Gastroesophageal sphincter (tissue), 4 donors: ENCODE data around the gene SLC15A3. TPM values are rescaled to one million over a fixed set of nuclear protein-coding genes. Genes with fewer than 3 reads are reported as not detected.

Experiments used
- ATAC-seq: fragments of 150-250 bp; one replicate; pipeline ENCODE4 v1.9.1; 2016; ENCODE audit warnings: mild to moderate bottlenecking, moderate library complexity
- H3K27ac ChIP-seq, 4 donors: fragments of 200-600 bp; sonication (generic) in 3 of 4; 1 replicate in 3 of 4; 2 replicates in 1 of 4; pipeline ENCODE4 v1.5.1; 2016 to 2019
- H3K27me3 ChIP-seq: fragments of 200-600 bp; sonication (generic); one replicate; pipeline ENCODE4 v1.5.1; 2019
- H3K36me3 ChIP-seq, 2 donors: fragments of 200-600 bp; sonication (generic); one replicate each; pipeline ENCODE4 v1.5.1; 2019; ENCODE audit warnings: control low read depth in 1 of 2
- H3K4me1 ChIP-seq, 3 donors: fragments of 200-600 bp; sonication (generic); 1 replicate in 2 of 3; 2 replicates in 1 of 3; pipeline ENCODE4 v1.5.1; 2016 to 2019; ENCODE audit warnings: control low read depth in 2 of 3
- H3K4me3 ChIP-seq, 2 donors: fragments of 200-600 bp; sonication (generic); one replicate each; pipeline ENCODE4 v1.5.1; 2019; ENCODE audit warnings: mild to moderate bottlenecking in 1 of 2, moderate library complexity in 1 of 2
- H3K9me3 ChIP-seq, 3 donors: fragments of 200-600 bp; sonication (generic); one replicate each; pipeline ENCODE4 v1.5.1; 2017 to 2019; ENCODE audit warnings: control low read depth in 2 of 3
- CTCF ChIP-seq, 4 experiments: fragments of 200-600 bp in 2 of 4; fragments of 450-650 bp in 2 of 4; sonication (generic) in 1 of 4; IDR thresholded peaks; one replicate each; pipeline ENCODE4 v1.5.1; 2017 to 2019; ENCODE audit warnings: antibody characterized with exemption in 4 of 4, mild to moderate bottlenecking in 2 of 4, moderate library complexity in 2 of 4
- EP300 ChIP-seq: sonication (generic); formaldehyde crosslinking; IDR thresholded peaks from one replicate; pipeline ENCODE4 v1.6.1; 2017; ENCODE audit warnings: antibody characterized with exemption, mild to moderate bottlenecking
- POLR2A ChIP-seq, 2 donors: fragments of 450-650 bp; IDR thresholded peaks; one replicate each; pipeline ENCODE4 v1.6.1; 2017; ENCODE audit warnings: antibody characterized with exemption in 2 of 2, mild to moderate bottlenecking in 2 of 2, moderate library complexity in 1 of 2
- POLR2AphosphoS5 ChIP-seq: sonication (generic); formaldehyde crosslinking; IDR thresholded peaks from one replicate; pipeline ENCODE4 v1.6.1; 2017; ENCODE audit warnings: antibody characterized with exemption
- WGBS, 2 donors: methylation state at CpG; one replicate each; pipeline ENCODE4 v1.1.5; 2018; ENCODE audit warnings: low coverage in 1 of 2; 5-methylcytosine and 5-hydroxymethylcytosine counted together
- total RNA-seq, 4 donors: library from RNA; depleted of rRNA; stranded (reverse); fragments of >200 nt; gene quantifications; one replicate each; pipeline ENCODE4 v1.1.0, GENCODE V29; 2016

Gene SLC15A3
- total RNA-seq, 4 donors from 2014 or later = 16.7 to 48.4 (median 19.5) TPM

GRCh38 chr11:60906132-60906972 lies 45.6 kb downstream of the SLC15A3 start, which contains the start of gene PRPF19:
Gene PRPF19, minus strand, starts transcription at chr11:60906585. Its CDS starts 203 bp downstream, at chr11:60906382.
- H3K4me1 ChIP-seq = peaks cover 3 to 39% (median 10%) of the 10 kb centered on the region in 3 donors
- peak; percentile 96 for ATAC-seq
- peak within 1 kb of the TSS; percentile 93 to 96 (median 96) for H3K27ac ChIP-seq
- H3K27me3 ChIP-seq = no peaks in the 10 kb centered on the region
- H3K4me3 ChIP-seq = peak within 1 kb of the TSS; percentile 85 to 93
- TF ChIP-seq POLR2A (IDR thresholded peaks at IDR 0.05) (peak; percentile 62 to 70), EP300 (no peak), POLR2AphosphoS5 (peak; percentile 83)
- WGBS, 2 donors = 0 to 1% methylated on average over 8 to 10 of the region's 75 CpGs
- no peaks in the 10 kb centered on the region for H3K9me3 ChIP-seq
- H3K36me3 ChIP-seq = peaks cover 0 to 24% of the 10 kb centered on the region in 2 donors

DNA sequence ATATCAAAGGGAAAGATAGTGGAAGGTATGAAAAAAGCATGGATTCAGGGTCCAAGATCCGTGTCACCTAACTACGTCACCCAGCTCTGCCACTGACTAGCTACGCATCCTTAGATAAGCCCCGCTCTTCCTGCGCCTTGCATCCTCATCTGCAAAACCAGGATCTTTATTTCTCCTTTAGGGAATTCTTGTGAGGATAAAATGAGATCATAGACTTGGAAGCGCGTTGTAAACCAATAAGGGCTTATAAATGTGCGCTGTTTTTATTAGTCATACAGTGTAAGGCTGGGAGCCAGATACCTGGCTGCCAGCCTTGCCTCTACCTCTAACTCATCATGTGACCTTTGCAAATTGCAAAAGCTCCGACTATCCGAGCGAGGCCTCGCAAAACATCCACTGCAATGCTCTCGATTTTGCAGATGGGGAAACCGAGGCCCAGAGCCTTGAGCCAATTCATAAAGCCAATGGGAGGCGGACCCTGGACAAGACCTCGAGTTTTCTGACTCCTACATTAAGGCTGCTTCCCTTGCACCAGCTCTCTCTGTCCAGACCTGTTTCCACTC lies 46.3 kb downstream of the SLC15A3 start:
- TF ChIP-seq EP300 (no peak), POLR2AphosphoS5 (peak; percentile 17)
- Histone ChIP-seq H3K36me3 (peaks cover 0 to 31% of the 10 kb centered on the region in 2 donors), H3K27me3 (no peaks in the 10 kb centered on the region), H3K27ac (peak overlapping the region; percentile 93 to 96 (median 96)), H3K9me3 (no peaks in the 10 kb centered on the region), H3K4me1 (peaks cover 3 to 39% (median 10%) of the 10 kb centered on the region in 3 donors), H3K4me3 (peak overlapping the region; percentile 85 to 93)
- 13 to 20% methylated on average over 7 to 8 of the region's 16 CpGs for WGBS, 2 donors
- no peak for ATAC-seq

DNA sequence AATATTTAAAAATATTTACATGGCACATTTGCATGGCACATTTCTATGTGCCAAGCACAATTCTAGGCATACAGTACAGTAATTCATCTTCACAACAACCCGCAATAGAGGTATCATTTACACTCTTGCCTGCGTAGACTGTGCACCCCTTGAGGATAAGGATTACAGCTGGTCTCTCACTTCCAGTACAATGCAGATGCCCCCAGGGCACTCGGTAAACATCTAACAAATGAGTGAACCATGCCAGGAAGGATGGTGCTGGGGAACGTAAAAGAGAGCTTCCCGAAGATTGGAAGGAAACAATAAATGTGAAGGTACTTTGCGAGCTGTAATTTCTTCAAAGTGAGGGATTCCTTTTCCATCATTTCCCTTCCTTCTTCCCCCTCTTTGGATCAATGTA lies 46.9 kb downstream of the SLC15A3 start:
- Histone ChIP-seq H3K9me3 (no peaks in the 10 kb centered on the region), H3K4me1 (peaks cover 3 to 39% (median 10%) of the 10 kb centered on the region in 3 donors), H3K27ac (peak overlapping the region in 3 of 4 donors; percentile 93 to 96 (median 96)), H3K36me3 (peaks cover 0 to 37% of the 10 kb centered on the region in 2 donors), H3K4me3 (peak overlapping the region; percentile 85 to 93), H3K27me3 (no peaks in the 10 kb centered on the region)
- TF ChIP-seq POLR2A (IDR thresholded peaks at IDR 0.05) (no peak), EP300 (no peak), CTCF (IDR thresholded peaks at IDR 0.05) (no peak), POLR2AphosphoS5 (no peak)
- ATAC-seq = no peak
- WGBS, 2 donors = 37 to 46% methylated on average over 4 to 6 of the region's 6 CpGs

DNA sequence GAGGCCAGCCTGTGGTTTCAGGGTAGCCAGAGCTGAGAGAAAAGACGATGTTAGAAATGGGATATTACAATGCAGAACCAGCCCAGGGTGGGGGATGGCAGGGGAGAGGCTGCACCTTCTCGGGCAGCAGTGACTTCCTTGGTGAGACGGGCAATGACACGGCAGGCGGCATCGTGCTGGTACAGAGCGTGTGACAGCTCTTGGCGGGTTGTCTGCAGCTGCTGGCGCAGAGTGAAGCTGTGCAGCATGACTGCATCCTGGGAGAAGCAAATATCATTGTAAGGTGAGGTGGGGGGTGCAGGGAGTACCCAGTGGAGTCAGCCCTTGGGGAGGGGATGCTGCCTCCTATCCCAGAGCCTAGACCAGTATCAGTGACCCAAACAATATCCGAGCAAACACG lies 49.4 kb downstream of the SLC15A3 start:
- Histone ChIP-seq H3K27ac (no peak overlapping the region), H3K36me3 (peaks cover 0 to 61% of the 10 kb centered on the region in 2 donors), H3K4me1 (peaks cover 3 to 43% (median 10%) of the 10 kb centered on the region in 3 donors), H3K27me3 (no peaks in the 10 kb centered on the region), H3K4me3 (no peak overlapping the region), H3K9me3 (no peaks in the 10 kb centered on the region)
- TF ChIP-seq EP300 (no peak), POLR2AphosphoS5 (no peak), CTCF (IDR thresholded peaks at IDR 0.05) (no peak), POLR2A (IDR thresholded peaks at IDR 0.05) (no peak)
- ATAC-seq = no peak
- WGBS, 2 donors = 79 to 100% methylated on average over 1 to 10 of the region's 11 CpGs

- H3K4me1 ChIP-seq = peaks cover 3 to 34% (median 10%) of the 10 kb centered on the region in 3 donors
- TF ChIP-seq POLR2A (IDR thresholded peaks at IDR 0.05) (no peak), POLR2AphosphoS5 (no peak), EP300 (no peak), CTCF (IDR thresholded peaks at IDR 0.05) (no peak)
- no peaks in the 10 kb centered on the region for H3K9me3 ChIP-seq
- no peak overlapping the region for H3K4me3 ChIP-seq
- ATAC-seq = no peak
- H3K36me3 ChIP-seq = peaks cover 8 to 79% of the 10 kb centered on the region in 2 donors
- no peak overlapping the region for H3K27ac ChIP-seq
- no peaks in the 10 kb centered on the region for H3K27me3 ChIP-seq
- WGBS, 2 donors = 82 to 95% methylated on average over 2 to 4 of the region's 13 CpGs
Measured at GRCh38 chr11:60900673-60901404, 51.1 kb downstream of the SLC15A3 start.
